Prostate gland (tissue), 2 donors: ENCODE measurements around the gene ZMIZ1. TPM values are rescaled to one million over a fixed set of nuclear protein-coding genes. Genes with fewer than 3 reads are reported as not detected.

Experiments
- DNase-seq: peaks from one replicate; pipeline ENCODE4 v3.0.0-alpha.2; 2019; ENCODE audit warnings: low spot score
- H3K27ac ChIP-seq, 2 donors: fragments of 200-600 bp; sonication (generic); 2 replicates each; pipeline ENCODE4 v1.5.1; 2017 to 2019
- H3K27me3 ChIP-seq: fragments of 200-600 bp; sonication (generic); replicated peaks from 2 replicates; pipeline ENCODE4 v1.5.1; 2019; ENCODE audit not compliant: insufficient read depth
- H3K36me3 ChIP-seq, 2 donors: fragments of 200-600 bp; sonication (generic); 1 replicate in 1 of 2; 2 replicates in 1 of 2; pipeline versions ENCODE4 v1.5.1 to v1.8.1; 2017 to 2019
- H3K4me1 ChIP-seq: fragments of 200-600 bp; sonication (generic); replicated peaks from 2 replicates; pipeline ENCODE4 v1.5.1; 2019
- H3K4me3 ChIP-seq, 2 donors: fragments of 200-600 bp; sonication (generic); 2 replicates each; pipeline ENCODE4 v1.5.1; 2017 to 2019
- H3K9me3 ChIP-seq: fragments of 200-600 bp; sonication (generic); 2 replicates; pipeline ENCODE4 v1.5.1; 2017
- CTCF ChIP-seq, 4 experiments: fragments of 200-600 bp in 2 of 4; fragments of 450-650 bp in 2 of 4; sonication (generic) in 2 of 4; IDR thresholded peaks; 1 replicate in 3 of 4; 2 replicates in 1 of 4; pipeline ENCODE4 v1.5.1; 2016 to 2019; ENCODE audit warnings: antibody characterized with exemption in 4 of 4, mild to moderate bottlenecking in 2 of 4, moderate library complexity in 2 of 4
- POLR2A ChIP-seq: fragments of 450-650 bp; IDR thresholded peaks from one replicate; pipeline ENCODE4 v1.6.1; 2016; ENCODE audit warnings: antibody characterized with exemption, mild to moderate bottlenecking
- POLR2AphosphoS5 ChIP-seq: sonication (generic); formaldehyde crosslinking; IDR thresholded peaks from one replicate; pipeline ENCODE4 v1.6.1; 2017; ENCODE audit warnings: antibody characterized with exemption
- WGBS: methylation state at CpG from one replicate; pipeline ENCODE4 v1.1.5; 2018; 5-methylcytosine and 5-hydroxymethylcytosine counted together
- intact Hi-C: fragments of 100-400 bp; cut with DNase I; formaldehyde crosslinking; loops from one replicate; pipeline ENCODE4 v1.14.2; 2022
- total RNA-seq, 2 donors: library from RNA; depleted of rRNA; stranded (reverse); fragments of >200 nt; gene quantifications; one replicate each; pipeline ENCODE4 v1.1.0, GENCODE V29; 2016

ZMIZ1 gene
- total RNA-seq, 2 donors from 2014 or later: 69.6 to 78.5 TPM

GRCh38 chr10:79314761-79315601 lies 246.2 kb downstream of the ZMIZ1 start:
- Histone ChIP-seq H3K27ac (no peak overlapping the region), H3K9me3 (no peaks in the 10 kb centered on the region), H3K27me3 (no peaks in the 10 kb centered on the region), H3K4me3 (no peak overlapping the region), H3K36me3 (peaks cover 0 to 9% of the 10 kb centered on the region in 2 donors), H3K4me1 (no peaks in the 10 kb centered on the region)
- WGBS: 81% methylated on average over 25 of the region's 25 CpGs
- no peak for TF ChIP-seq CTCF (IDR thresholded peaks at IDR 0.05)
- no peak for TF ChIP-seq POLR2A
- no peak for TF ChIP-seq POLR2AphosphoS5
- intact Hi-C loops: no loop called here
- no peak for DNase-seq

- H3K36me3 ChIP-seq: peaks cover 0 to 4% of the 10 kb centered on the region in 2 donors
- H3K9me3 ChIP-seq: no peaks in the 10 kb centered on the region
- H3K27ac ChIP-seq: no peak overlapping the region
- intact Hi-C loops: no loop called here
- no peak for TF ChIP-seq CTCF (IDR thresholded peaks at IDR 0.05)
- no peak for TF ChIP-seq POLR2A
- TF ChIP-seq POLR2AphosphoS5: no peak
- H3K4me3 ChIP-seq: no peak overlapping the region
- no peaks in the 10 kb centered on the region for H3K27me3 ChIP-seq
- DNase-seq: no peak
- WGBS: 77% methylated on average over 11 of the region's 11 CpGs
- H3K4me1 ChIP-seq: no peaks in the 10 kb centered on the region
These were observed 246.8 kb downstream of the ZMIZ1 start for GRCh38 chr10:79315602-79315920.

- Histone ChIP-seq H3K4me3 (no peak overlapping the region), H3K9me3 (no peaks in the 10 kb centered on the region), H3K27ac (no peak overlapping the region), H3K27me3 (no peaks in the 10 kb centered on the region), H3K4me1 (no peaks in the 10 kb centered on the region), H3K36me3 (no peaks in the 10 kb centered on the region)
- no peak for DNase-seq
- WGBS: 36% methylated on average over 13 of the region's 13 CpGs
- intact Hi-C loops: no loop called here
- no peak for TF ChIP-seq CTCF (IDR thresholded peaks at IDR 0.05)
- TF ChIP-seq POLR2A: no peak
- no peak for TF ChIP-seq POLR2AphosphoS5
These were observed 248.1 kb downstream of the ZMIZ1 start for GRCh38 chr10:79316671-79317431.

GRCh38 chr10:79318369-79318768 lies 249.6 kb downstream of the ZMIZ1 start:
- Histone ChIP-seq H3K4me1 (no peaks in the 10 kb centered on the region), H3K9me3 (no peaks in the 10 kb centered on the region), H3K4me3 (no peak overlapping the region), H3K36me3 (no peaks in the 10 kb centered on the region), H3K27me3 (no peaks in the 10 kb centered on the region), H3K27ac (no peak overlapping the region)
- intact Hi-C loops: no loop called here
- WGBS: 95% methylated on average over 5 of the region's 5 CpGs
- TF ChIP-seq POLR2A (no peak), CTCF (IDR thresholded peaks at IDR 0.05) (no peak), POLR2AphosphoS5 (no peak)
- no peak for DNase-seq
